SU-DHL-6 (cell line): Measurements from ENCODE around the gene SGCE.

Experiments used
- CTCF ChIP-seq: fragments of 200-600 bp; sonication (generic); IDR thresholded peaks from one replicate; pipeline ENCODE4 v1.5.1; 2017; ENCODE audit warnings: antibody characterized with exemption, mild to moderate bottlenecking, low read length, moderate library complexity; ENCODE audit not compliant: insufficient read depth, poor library complexity, severe bottlenecking
- EZH2phosphoT487 ChIP-seq: fragments of 200-600 bp; sonication (generic), shearing (Covaris generic); conservative IDR thresholded peaks from 2 replicates; pipeline ENCODE4 v1.6.1; 2018; ENCODE audit warnings: mild to moderate bottlenecking, antibody characterized with exemption, low read length, moderate library complexity, mixed read lengths

GRCh38 chr7:94662548-94662947 lies 6.6 kb upstream of the SGCE start:
- no peak for TF ChIP-seq CTCF
- TF ChIP-seq EZH2phosphoT487 = no peak
